Mesothelial cell of epicardium (in vitro differentiated cells): ENCODE data around the gene SMAP2. TPM values are rescaled to one million over a fixed set of nuclear protein-coding genes. Genes with fewer than 3 reads are reported as not detected.

ENCODE experiments used
- DNase-seq, 2 experiments: peaks; one replicate each; pipeline ENCODE4 v3.0.0; 2021; ENCODE audit warnings: low spot score in 2 of 2; ENCODE audit not compliant: unreplicated experiment in 2 of 2
- H3K27ac Mint-ChIP-seq: 2 replicates; pipeline ENCODE4 v1.8.0; 2021; ENCODE audit warnings: mixed read lengths
- H3K27me3 Mint-ChIP-seq: 2 replicates; pipeline ENCODE4 v1.8.0; 2021; ENCODE audit warnings: low read depth, mixed read lengths
- H3K36me3 Mint-ChIP-seq: 2 replicates; pipeline ENCODE4 v1.8.0; 2021; ENCODE audit warnings: mixed read lengths
- H3K4me1 Mint-ChIP-seq: 2 replicates; pipeline ENCODE4 v1.8.0; 2021; ENCODE audit warnings: mixed read lengths
- H3K4me3 Mint-ChIP-seq: 2 replicates; pipeline ENCODE4 v1.8.0; 2021; ENCODE audit warnings: mild to moderate bottlenecking, moderate library complexity, mixed read lengths
- H3K9me3 Mint-ChIP-seq: 2 replicates; pipeline ENCODE4 v1.8.0; 2021; ENCODE audit warnings: mixed read lengths
- total RNA-seq: library from RNA; stranded (reverse); gene quantifications from 3 replicates; pipeline ENCODE4 v1.2.1, GENCODE V29; 2021
- TF ChIP-seq, protein P1 (sequence below): fragments of 200-600 bp; sonication (generic); IDR thresholded peaks from one replicate; pipeline ENCODE4 v1.5.0; 2021; ENCODE audit warnings: antibody characterized with exemption; ENCODE audit not compliant: unreplicated experiment

Gene SMAP2
- total RNA-seq, 1 donor from 2014 or later = 10.9 TPM

DNA sequence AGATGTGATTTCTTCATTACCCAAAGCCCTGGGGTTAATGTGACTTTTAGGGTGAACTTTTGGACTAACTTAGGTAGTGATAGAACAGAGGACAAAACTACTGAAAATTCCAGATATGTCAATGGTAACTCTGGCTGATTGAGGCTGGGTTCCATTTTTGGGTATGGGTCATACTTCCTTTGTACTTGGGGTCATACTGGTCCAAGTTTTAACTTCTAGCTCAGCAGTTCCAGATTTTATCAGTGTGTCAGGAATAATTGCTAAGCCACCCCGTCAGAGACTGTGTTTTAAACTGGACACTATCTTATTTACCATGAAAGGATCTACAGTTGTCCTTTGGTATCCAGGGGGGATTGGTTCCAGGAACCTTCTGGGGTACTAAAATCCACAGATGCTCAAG lies 4.0 kb downstream of the SMAP2 start:
- Mint-ChIP-seq H3K36me3 (no peaks in the 10 kb centered on the region), H3K4me1 (peaks cover 17% of the 10 kb centered on the region), H3K27me3 (no peaks in the 10 kb centered on the region), H3K9me3 (no peaks in the 10 kb centered on the region), H3K4me3 (no peak overlapping the region), H3K27ac (no peak overlapping the region)
- TF ChIP-seq, protein P1, sequence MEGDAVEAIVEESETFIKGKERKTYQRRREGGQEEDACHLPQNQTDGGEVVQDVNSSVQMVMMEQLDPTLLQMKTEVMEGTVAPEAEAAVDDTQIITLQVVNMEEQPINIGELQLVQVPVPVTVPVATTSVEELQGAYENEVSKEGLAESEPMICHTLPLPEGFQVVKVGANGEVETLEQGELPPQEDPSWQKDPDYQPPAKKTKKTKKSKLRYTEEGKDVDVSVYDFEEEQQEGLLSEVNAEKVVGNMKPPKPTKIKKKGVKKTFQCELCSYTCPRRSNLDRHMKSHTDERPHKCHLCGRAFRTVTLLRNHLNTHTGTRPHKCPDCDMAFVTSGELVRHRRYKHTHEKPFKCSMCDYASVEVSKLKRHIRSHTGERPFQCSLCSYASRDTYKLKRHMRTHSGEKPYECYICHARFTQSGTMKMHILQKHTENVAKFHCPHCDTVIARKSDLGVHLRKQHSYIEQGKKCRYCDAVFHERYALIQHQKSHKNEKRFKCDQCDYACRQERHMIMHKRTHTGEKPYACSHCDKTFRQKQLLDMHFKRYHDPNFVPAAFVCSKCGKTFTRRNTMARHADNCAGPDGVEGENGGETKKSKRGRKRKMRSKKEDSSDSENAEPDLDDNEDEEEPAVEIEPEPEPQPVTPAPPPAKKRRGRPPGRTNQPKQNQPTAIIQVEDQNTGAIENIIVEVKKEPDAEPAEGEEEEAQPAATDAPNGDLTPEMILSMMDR = no peak
- no peak for DNase-seq

DNA sequence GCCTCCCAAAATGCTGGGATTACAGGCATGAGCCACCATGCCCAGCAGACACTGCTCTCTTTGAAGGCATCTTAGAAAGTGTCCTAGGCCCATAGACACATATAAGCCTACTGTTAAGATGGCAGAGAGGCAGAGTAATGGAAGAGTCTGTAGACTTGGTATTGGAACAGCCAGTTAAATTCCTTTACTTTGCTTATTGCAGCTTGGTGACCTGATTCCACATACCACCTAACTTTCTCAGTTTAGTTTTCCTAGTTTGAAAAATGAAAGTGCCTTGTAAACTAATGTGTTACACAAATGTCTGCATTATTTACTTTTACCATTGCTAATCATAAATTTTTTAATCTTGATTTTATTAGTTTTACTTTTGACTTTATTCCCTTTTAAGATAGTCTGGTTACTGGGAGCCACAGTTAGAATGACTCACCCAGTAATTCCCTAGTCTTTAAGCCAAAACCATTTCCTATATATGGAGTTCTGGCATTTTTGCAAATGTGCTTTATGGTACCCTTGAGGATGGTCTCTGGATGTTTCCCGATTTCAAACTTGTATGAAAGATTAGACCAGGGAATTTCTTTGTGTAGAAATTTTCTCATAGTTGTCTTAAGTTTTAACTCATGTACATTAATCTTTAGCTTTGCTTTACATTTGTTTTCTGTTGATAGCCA lies 6.4 kb downstream of the SMAP2 start:
- H3K36me3 Mint-ChIP-seq = no peaks in the 10 kb centered on the region
- H3K9me3 Mint-ChIP-seq = no peaks in the 10 kb centered on the region
- no peak overlapping the region for H3K4me3 Mint-ChIP-seq
- DNase-seq = no peak
- H3K4me1 Mint-ChIP-seq = peaks cover 12% of the 10 kb centered on the region
- no peaks in the 10 kb centered on the region for H3K27me3 Mint-ChIP-seq
- no peak overlapping the region for H3K27ac Mint-ChIP-seq
- TF ChIP-seq, protein P1 = no peak

DNA sequence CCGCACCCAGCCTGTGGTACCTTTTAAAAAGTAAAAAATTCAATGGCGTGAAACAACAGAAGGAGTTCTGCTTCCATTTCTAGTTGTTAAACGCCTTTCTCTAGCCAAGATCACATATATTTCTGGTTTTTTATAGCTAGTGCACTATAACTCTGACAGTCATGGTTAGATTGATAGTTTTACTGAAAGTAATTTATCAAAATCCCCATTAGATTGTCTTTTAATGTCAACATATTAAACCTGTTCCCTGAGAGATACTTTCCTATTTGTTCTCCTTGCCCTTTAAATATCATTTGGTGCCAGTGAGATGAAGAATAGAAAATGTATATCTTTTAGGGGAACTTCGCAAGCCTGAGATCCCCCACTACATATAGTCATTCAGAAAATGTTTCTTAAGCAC lies 7.3 kb downstream of the SMAP2 start:
- TF ChIP-seq, protein P1 = no peak
- H3K27ac Mint-ChIP-seq = no peak overlapping the region
- no peak for DNase-seq
- H3K27me3 Mint-ChIP-seq = no peaks in the 10 kb centered on the region
- H3K4me1 Mint-ChIP-seq = peaks cover 16% of the 10 kb centered on the region
- no peaks in the 10 kb centered on the region for H3K9me3 Mint-ChIP-seq
- H3K4me3 Mint-ChIP-seq = no peak overlapping the region
- H3K36me3 Mint-ChIP-seq = no peaks in the 10 kb centered on the region

DNA sequence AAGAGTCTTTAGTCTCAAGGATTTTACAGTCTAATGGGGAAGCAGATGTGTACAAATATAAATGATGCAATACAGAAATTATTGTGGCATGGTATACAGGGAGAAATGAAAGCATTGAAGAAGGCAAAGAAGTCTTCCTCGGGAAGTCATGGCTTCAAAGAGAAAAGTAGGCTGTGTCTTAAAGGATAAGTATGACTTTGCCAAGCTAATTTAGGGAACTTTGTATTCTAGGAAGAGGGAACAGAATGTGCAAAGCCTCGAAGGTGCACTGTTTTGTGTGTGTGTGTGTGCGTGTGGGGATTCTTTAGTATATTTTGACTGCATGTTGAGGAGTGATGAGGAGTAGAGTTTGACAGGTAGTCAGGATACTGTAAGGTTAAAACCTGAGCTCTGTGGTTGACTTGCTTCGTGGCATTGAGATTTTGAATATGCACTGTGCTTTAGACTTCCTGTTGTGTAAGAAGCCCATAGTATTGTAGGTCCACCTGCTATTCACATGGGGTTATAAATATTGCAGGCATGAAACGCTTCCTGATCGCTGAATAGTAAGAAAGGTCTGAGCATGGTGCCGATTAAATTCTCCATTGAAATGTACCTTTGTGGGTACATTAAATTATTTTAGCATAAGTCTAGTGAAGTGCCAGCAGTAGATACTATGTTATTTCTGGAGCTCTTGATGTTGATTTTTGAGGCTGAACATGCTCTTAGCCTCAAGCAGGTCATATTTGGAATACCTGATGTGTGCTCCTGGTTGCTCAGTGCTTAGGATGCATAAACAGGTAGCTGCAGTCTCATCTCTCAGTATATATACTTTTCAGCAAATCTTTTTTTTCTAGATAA lies 8.0 kb downstream of the SMAP2 start:
- H3K36me3 Mint-ChIP-seq = no peaks in the 10 kb centered on the region
- peaks cover 22% of the 10 kb centered on the region for H3K4me1 Mint-ChIP-seq
- TF ChIP-seq, protein P1 = no peak
- DNase-seq = no peak
- H3K27me3 Mint-ChIP-seq = no peaks in the 10 kb centered on the region
- H3K9me3 Mint-ChIP-seq = no peaks in the 10 kb centered on the region
- H3K27ac Mint-ChIP-seq = no peak overlapping the region
- H3K4me3 Mint-ChIP-seq = no peak overlapping the region

DNA sequence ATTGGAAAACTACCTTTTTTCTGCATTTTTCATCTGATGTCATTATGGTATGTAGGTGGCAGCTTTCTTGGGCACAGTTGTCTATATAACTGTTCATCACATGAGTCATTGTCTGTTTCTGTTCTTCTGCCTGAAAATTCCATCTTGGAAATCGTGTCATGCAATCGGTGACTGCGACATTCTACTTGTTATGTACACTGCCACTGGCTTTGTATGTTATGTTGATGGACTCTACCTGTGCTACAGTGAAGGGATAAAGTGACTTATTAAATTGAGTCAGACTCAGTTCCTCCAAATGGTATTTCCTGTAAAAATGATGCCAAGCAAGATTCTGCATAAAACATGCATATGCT lies 8.6 kb downstream of the SMAP2 start:
- Mint-ChIP-seq H3K9me3 (no peaks in the 10 kb centered on the region), H3K27me3 (no peaks in the 10 kb centered on the region), H3K4me1 (peaks cover 22% of the 10 kb centered on the region), H3K27ac (no peak overlapping the region), H3K36me3 (no peaks in the 10 kb centered on the region), H3K4me3 (no peak overlapping the region)
- TF ChIP-seq, protein P1 = no peak
- DNase-seq = no peak
